Measurements from ENCODE around the gene OR1F1. TPM values are rescaled to one million over a fixed set of nuclear protein-coding genes. Genes with fewer than 3 reads are reported as not detected.

OR1F1 gene
- total and polyA plus RNA-seq, 9 of the 15 experiments (the other 6 are each of a cell fraction or from before 2014, with no cell fraction given) = 0.15 to 0.61 (median 0.35) TPM; not detected in 3

DNA sequence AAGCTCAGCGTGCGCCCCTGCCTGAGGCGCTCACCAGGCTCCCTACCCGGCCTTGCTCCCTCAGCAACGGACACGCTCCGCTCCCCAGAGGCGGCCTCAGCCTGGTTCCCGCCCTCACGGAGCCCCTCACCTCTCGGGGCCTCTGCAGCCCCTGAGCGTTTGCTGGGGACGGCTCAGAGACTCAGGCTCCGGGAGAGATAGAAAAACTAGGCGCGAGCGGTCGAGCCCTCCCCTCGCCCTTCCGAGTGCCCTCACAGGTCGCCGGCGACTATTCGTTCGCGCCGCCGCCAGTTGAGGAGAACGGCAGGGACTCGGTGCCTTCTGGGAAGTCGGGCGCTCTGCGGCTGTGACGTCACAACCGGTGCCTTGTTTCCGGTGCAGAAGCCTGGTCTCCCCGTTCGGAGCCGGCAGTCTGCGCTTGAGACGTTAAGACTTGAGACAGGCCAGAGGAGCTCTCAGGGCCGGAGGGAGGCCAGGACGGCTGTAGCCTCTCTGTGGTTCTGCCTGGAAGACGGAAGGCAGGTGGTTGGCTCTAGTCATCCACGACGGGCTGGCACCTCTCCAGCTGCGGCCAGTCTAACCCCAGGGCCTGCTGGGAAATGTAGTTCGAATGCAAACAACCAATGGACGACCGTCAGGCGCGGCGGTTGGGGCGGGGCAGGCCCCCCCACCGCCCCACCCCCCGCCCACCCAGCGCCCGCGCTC lies 47.0 kb downstream of the OR1F1 start, which contains the start of gene ZNF200 (continued):
- TF ChIP-seq, protein P1, sequence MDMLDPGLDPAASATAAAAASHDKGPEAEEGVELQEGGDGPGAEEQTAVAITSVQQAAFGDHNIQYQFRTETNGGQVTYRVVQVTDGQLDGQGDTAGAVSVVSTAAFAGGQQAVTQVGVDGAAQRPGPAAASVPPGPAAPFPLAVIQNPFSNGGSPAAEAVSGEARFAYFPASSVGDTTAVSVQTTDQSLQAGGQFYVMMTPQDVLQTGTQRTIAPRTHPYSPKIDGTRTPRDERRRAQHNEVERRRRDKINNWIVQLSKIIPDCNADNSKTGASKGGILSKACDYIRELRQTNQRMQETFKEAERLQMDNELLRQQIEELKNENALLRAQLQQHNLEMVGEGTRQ (CRISPR knock-in tag; IDR thresholded peaks at IDR 0.05) = no peak
- TF ChIP-seq SMAD4 (CRISPR knock-in tag; conservative IDR thresholded peaks at IDR 0.05) (peak; percentile 57; the same call in 1 of the 2 replicates), SREBF2 (CRISPR knock-in tag; IDR thresholded peaks at IDR 0.05) (no peak), ZNF232 (CRISPR knock-in tag; IDR thresholded peaks at IDR 0.05) (no peak), ZFP1 (CRISPR knock-in tag; IDR thresholded peaks at IDR 0.05) (no peak), ZNF407 (IDR thresholded peaks at IDR 0.05; ENCODE audit: low read depth) (no peak), CTBP1 (IDR thresholded peaks at IDR 0.05; ENCODE audit: borderline replicate concordance) (peak; percentile 68; the same call in 1 of the 2 replicates), RCOR1 (IDR thresholded peaks at IDR 0.05; ENCODE audit: borderline replicate concordance in 1 of 2, low read depth in 2 of 2, low read length in 2 of 2) (no peak), KDM1A (IDR thresholded peaks at IDR 0.05) (no peak), ARID3A (IDR thresholded peaks at IDR 0.05; ENCODE audit: borderline replicate concordance, low read depth, low read length) (no peak), ETS2 (tag; IDR thresholded peaks at IDR 0.05; ENCODE audit: borderline replicate concordance, poor library complexity, severe bottlenecking) (no peak), ZNF239 (CRISPR knock-in tag; IDR thresholded peaks at IDR 0.05) (no peak), MTF1 (CRISPR knock-in tag; IDR thresholded peaks at IDR 0.05; ENCODE audit: borderline replicate concordance) (no peak), SRSF1 (IDR thresholded peaks at IDR 0.05; ENCODE audit: low read depth, low read length) (no peak), TAF7 (tag; IDR thresholded peaks at IDR 0.05) (no peak; the same call in 1 of the 2 replicates), KDM5B (IDR thresholded peaks at IDR 0.05; ENCODE audit: insufficient replicate concordance, low read depth, low read length) (peak; percentile 64)
